Lower leg skin (tissue), 3 donors: ENCODE measurements around the gene TMED10.

Experiments
- CTCF ChIP-seq, 3 donors: fragments of 450-650 bp; IDR thresholded peaks; one replicate each; pipeline ENCODE4 v1.5.1; 2016; ENCODE audit warnings: antibody characterized with exemption in 3 of 3, mild to moderate bottlenecking in 3 of 3, moderate library complexity in 2 of 3
- POLR2A ChIP-seq, 2 donors: fragments of 450-650 bp; IDR thresholded peaks; one replicate each; pipeline ENCODE4 v1.6.1; 2016 to 2017; ENCODE audit warnings: antibody characterized with exemption in 2 of 2, mild to moderate bottlenecking in 1 of 2, moderate library complexity in 1 of 2

- no peak for TF ChIP-seq CTCF (IDR thresholded peaks at IDR 0.05)
- TF ChIP-seq POLR2A (IDR thresholded peaks at IDR 0.05): no peak
Measured at GRCh38 chr14:75151851-75152250, 24.6 kb downstream of the TMED10 start.
